ENCODE results near the gene ADCY9.

DNA sequence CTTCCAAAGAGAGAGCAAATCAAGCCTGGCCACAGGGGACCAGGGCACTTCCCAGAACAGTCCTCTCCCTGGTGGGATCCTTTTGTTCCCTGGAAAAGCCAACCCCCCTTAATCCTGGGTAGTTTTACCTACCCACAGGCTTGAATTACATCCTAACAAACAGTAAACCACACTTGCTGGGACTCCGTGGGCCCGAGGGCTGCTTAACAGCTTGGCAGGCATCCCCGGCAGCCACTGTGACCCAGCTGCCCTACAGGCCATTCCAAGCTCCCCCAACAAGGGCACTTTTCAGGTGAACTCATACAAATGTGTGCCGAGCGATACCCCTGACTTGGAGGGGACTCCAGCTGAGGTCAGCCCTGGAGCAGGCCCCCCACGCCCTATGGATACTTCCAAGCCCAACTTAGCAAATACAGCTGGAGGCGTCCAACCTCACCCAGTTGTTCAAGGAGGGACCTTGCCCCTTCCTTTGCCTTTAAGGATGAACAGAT is 26.4 kb downstream of the ADCY9 start:
- TF ChIP-seq, protein P1, sequence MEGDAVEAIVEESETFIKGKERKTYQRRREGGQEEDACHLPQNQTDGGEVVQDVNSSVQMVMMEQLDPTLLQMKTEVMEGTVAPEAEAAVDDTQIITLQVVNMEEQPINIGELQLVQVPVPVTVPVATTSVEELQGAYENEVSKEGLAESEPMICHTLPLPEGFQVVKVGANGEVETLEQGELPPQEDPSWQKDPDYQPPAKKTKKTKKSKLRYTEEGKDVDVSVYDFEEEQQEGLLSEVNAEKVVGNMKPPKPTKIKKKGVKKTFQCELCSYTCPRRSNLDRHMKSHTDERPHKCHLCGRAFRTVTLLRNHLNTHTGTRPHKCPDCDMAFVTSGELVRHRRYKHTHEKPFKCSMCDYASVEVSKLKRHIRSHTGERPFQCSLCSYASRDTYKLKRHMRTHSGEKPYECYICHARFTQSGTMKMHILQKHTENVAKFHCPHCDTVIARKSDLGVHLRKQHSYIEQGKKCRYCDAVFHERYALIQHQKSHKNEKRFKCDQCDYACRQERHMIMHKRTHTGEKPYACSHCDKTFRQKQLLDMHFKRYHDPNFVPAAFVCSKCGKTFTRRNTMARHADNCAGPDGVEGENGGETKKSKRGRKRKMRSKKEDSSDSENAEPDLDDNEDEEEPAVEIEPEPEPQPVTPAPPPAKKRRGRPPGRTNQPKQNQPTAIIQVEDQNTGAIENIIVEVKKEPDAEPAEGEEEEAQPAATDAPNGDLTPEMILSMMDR (IDR thresholded peaks at IDR 0.05) = no peak
- TF ChIP-seq POLR2A (IDR thresholded peaks at IDR 0.05) = no peak
